Ishikawa (cell line): Measurements from ENCODE around the gene CYP20A1.

Experiments used
- CEBPB ChIP-seq: IDR thresholded peaks from 2 replicates; pipeline ENCODE4 v1.6.1; 2012
- CREB1 ChIP-seq: IDR thresholded peaks from 2 replicates; pipeline ENCODE4 v1.6.1; 2012; ENCODE audit warnings: low read depth
- EGR1 ChIP-seq: IDR thresholded peaks from 2 replicates; pipeline ENCODE4 v1.6.1; 2012
- EP300 ChIP-seq: IDR thresholded peaks from 2 replicates; pipeline ENCODE4 v1.6.1; 2012; ENCODE audit warnings: borderline replicate concordance
- FOXM1 ChIP-seq: IDR thresholded peaks from 2 replicates; pipeline ENCODE4 v1.6.1; 2012; ENCODE audit warnings: low read depth, borderline replicate concordance
- MAX ChIP-seq: IDR thresholded peaks from 2 replicates; pipeline ENCODE4 v1.6.1; 2012
- NFIC ChIP-seq: IDR thresholded peaks from 2 replicates; pipeline ENCODE4 v1.6.1; 2012
- RAD21 ChIP-seq: IDR thresholded peaks from 2 replicates; pipeline ENCODE4 v1.6.1; 2012; ENCODE audit warnings: low read depth
- REST ChIP-seq: IDR thresholded peaks from 2 replicates; pipeline ENCODE4 v1.6.1; 2012; ENCODE audit warnings: low read depth, mild to moderate bottlenecking
- TAF1 ChIP-seq: IDR thresholded peaks from 2 replicates; pipeline ENCODE4 v1.6.1; 2012; ENCODE audit warnings: low read depth, mild to moderate bottlenecking
- TCF12 ChIP-seq: IDR thresholded peaks from 2 replicates; pipeline ENCODE4 v1.6.1; 2012; ENCODE audit warnings: low read depth
- TEAD4 ChIP-seq: IDR thresholded peaks from 2 replicates; pipeline ENCODE4 v1.6.1; 2012
- USF1 ChIP-seq: IDR thresholded peaks from 2 replicates; pipeline ENCODE4 v1.6.1; 2012
- YY1 ChIP-seq: IDR thresholded peaks from 2 replicates; pipeline ENCODE4 v1.6.1; 2012; ENCODE audit warnings: low read depth
- ZBTB7A ChIP-seq: IDR thresholded peaks from 2 replicates; pipeline ENCODE4 v1.6.1; 2012; ENCODE audit warnings: low read depth

Gene CYP20A1

GRCh38 chr2:203200866-203201265 lies 38.0 kb upstream of the CYP20A1 start:
- TF ChIP-seq TCF12 (no peak), EP300 (no peak), RAD21 (no peak), YY1 (no peak), CREB1 (no peak), FOXM1 (no peak), USF1 (no peak), REST (no peak), TAF1 (no peak), TEAD4 (no peak), ZBTB7A (no peak), MAX (no peak), CEBPB (no peak), NFIC (no peak), EGR1 (no peak)

GRCh38 chr2:203201426-203201825 lies 37.4 kb upstream of the CYP20A1 start:
- TF ChIP-seq NFIC, result no peak
- no peak for TF ChIP-seq TEAD4
- TF ChIP-seq CEBPB, result no peak
- TF ChIP-seq USF1, result no peak
- no peak for TF ChIP-seq FOXM1
- TF ChIP-seq MAX, result no peak
- TF ChIP-seq EGR1, result no peak
- TF ChIP-seq EP300, result no peak
- TF ChIP-seq RAD21, result no peak
- TF ChIP-seq REST, result no peak
- TF ChIP-seq ZBTB7A, result no peak
- TF ChIP-seq TCF12, result no peak
- no peak for TF ChIP-seq CREB1

GRCh38 chr2:203209538-203209937 lies 29.3 kb upstream of the CYP20A1 start:
- no peak for TF ChIP-seq RAD21
- TF ChIP-seq FOXM1, result no peak
- no peak for TF ChIP-seq YY1
- no peak for TF ChIP-seq CEBPB
- no peak for TF ChIP-seq REST
- TF ChIP-seq TAF1, result no peak

- TF ChIP-seq RAD21 (peak; percentile 51), FOXM1 (no peak)
Measured at GRCh38 chr2:203225423-203226039, 13.3 kb upstream of the CYP20A1 start.
